Fibroblast of pulmonary artery (primary cell): Measurements from ENCODE around the gene PLAAT2.
"Not testable (repeated sequence)": the region's sequence is repeated elsewhere in the genome, so short reads cannot be mapped to it uniquely, and the experiment has no call there.

Experiments used
- DNase-seq: peaks from one replicate; pipeline ENCODE4 v3.0.0-alpha.2; 2010; ENCODE audit warnings: low read depth
- H3K4me3 ChIP-seq: replicated peaks from 2 replicates; pipeline ENCODE4 v1.5.1; 2011; ENCODE audit warnings: low read depth, mild to moderate bottlenecking, control low read depth, low read length, moderate library complexity
- CTCF ChIP-seq: IDR thresholded peaks from 2 replicates; pipeline ENCODE4 v1.5.1; 2011; ENCODE audit warnings: mild to moderate bottlenecking, control low read depth, low read length, inconsistent platforms; ENCODE audit errors: missing control alignments

Gene PLAAT2

GRCh38 chr11:63547061-63547460, 16.1 kb downstream of the PLAAT2 start:
- no peak for DNase-seq
- no peak overlapping the region for H3K4me3 ChIP-seq
- TF ChIP-seq CTCF: no peak

GRCh38 chr11:63543711-63544110, 19.5 kb downstream of the PLAAT2 start:
- no peak for TF ChIP-seq CTCF
- H3K4me3 ChIP-seq: no peak overlapping the region
- DNase-seq: no peak

- H3K4me3 ChIP-seq, DNase-seq: not testable (repeated sequence)
Measured at GRCh38 chr11:63542506-63542905, 20.7 kb downstream of the PLAAT2 start.

- H3K4me3 ChIP-seq: peak overlapping the region; percentile 48
- DNase-seq: peak; percentile 83
- TF ChIP-seq CTCF: no peak
Measured at GRCh38 chr11:63537293-63538101, 25.7 kb downstream of the PLAAT2 start.

- DNase-seq: peak; percentile 65
- peak within 1 kb of the TSS; percentile 48 for H3K4me3 ChIP-seq
- peak; percentile 1 for TF ChIP-seq CTCF
Measured at GRCh38 chr11:63536669-63537292, 26.4 kb downstream of the PLAAT2 start, which contains the start of gene PLAAT4. PLAAT4 (plus strand) TSS chr11:63536808; CDS start chr11:63536869, 61 bp downstream.

GRCh38 chr11:63535734-63536133, 27.4 kb downstream of the PLAAT2 start:
- no peak overlapping the region for H3K4me3 ChIP-seq
- no peak for DNase-seq
- TF ChIP-seq CTCF: no peak

- no peak for DNase-seq
- TF ChIP-seq CTCF: no peak
- H3K4me3 ChIP-seq: no peak overlapping the region
Measured at GRCh38 chr11:63534895-63535461, 28.2 kb downstream of the PLAAT2 start.
